SK-N-SH (cell line): Measurements from ENCODE around the gene PPP1R12C. TPM values are rescaled to one million over a fixed set of nuclear protein-coding genes. Genes with fewer than 3 reads are reported as not detected.

Experiments
- CTCF ChIA-PET: fragments of 300-600, 350-600 bp; formaldehyde crosslinking; extraction: SDS; loops from one replicate; lab custom pipeline; 2021; lab: Yijun Ruan, JAX
- POLR2A ChIA-PET: fragments of 350-600 bp; sonication (Branson Sonifier 250); formaldehyde crosslinking; extraction: SDS; loops from one replicate; lab custom pipeline; 2020; ENCODE audit warnings: antibody characterized with exemption, inconsistent platforms; lab: Yijun Ruan, JAX
- DNase-seq: peaks from one replicate; pipeline ENCODE4 v3.0.0; 2012
- H2AFZ ChIP-seq: fragments of 200-600 bp; sonication (generic); 2 replicates; pipeline ENCODE4 v1.8.1; 2016; ENCODE audit warnings: antibody characterized with exemption, mild to moderate bottlenecking, low read depth
- H3F3A ChIP-seq: fragments of 200-600 bp; sonication (generic); replicated peaks from 2 replicates; pipeline ENCODE3; 2016; ENCODE audit warnings: antibody characterized with exemption, mild to moderate bottlenecking; ENCODE audit not compliant: insufficient read depth
- H3K27ac ChIP-seq, 2 experiments: fragments of 200-500 bp in 1 of 2; fragments of 200-600 bp in 1 of 2; sonication (Bioruptor generic) in 1 of 2; sonication (generic), shearing (Covaris generic) in 1 of 2; 2 replicates each; pipeline versions ENCODE4 v1.5.1 to v1.6.1; 2014 to 2016; ENCODE audit warnings: low read depth in 2 of 2, inconsistent platforms in 1 of 2, low read length in 1 of 2, mild to moderate bottlenecking in 1 of 2, mixed read lengths in 1 of 2
- H3K27me3 ChIP-seq: fragments of 200-600 bp; sonication (generic), shearing (Covaris generic); 2 replicates; pipeline ENCODE4 v1.6.1; 2016; ENCODE audit warnings: mixed run types; ENCODE audit not compliant: insufficient read depth
- H3K36me3 ChIP-seq, 2 experiments: fragments of 200-500 bp in 1 of 2; fragments of 200-600 bp in 1 of 2; sonication (Bioruptor generic) in 1 of 2; sonication (generic) in 1 of 2; replicated peaks in 1 of 2; 2 replicates each; pipeline versions ENCODE3 to v1.5.1; 2014 to 2016; ENCODE audit warnings: low read length in 1 of 2, mild to moderate bottlenecking in 1 of 2; ENCODE audit not compliant: insufficient read depth in 2 of 2, control insufficient read depth in 1 of 2
- H3K4me1 ChIP-seq, 2 experiments: fragments of 200-500 bp in 1 of 2; fragments of 200-600 bp in 1 of 2; sonication (Bioruptor generic) in 1 of 2; sonication (generic), shearing (Covaris generic) in 1 of 2; 2 replicates each; pipeline versions ENCODE4 v1.5.1 to v1.6.1; 2014 to 2016; ENCODE audit warnings: low read depth in 1 of 2, low read length in 1 of 2, mixed run types in 1 of 2; ENCODE audit not compliant: insufficient read depth in 2 of 2, control insufficient read depth in 1 of 2
- H3K4me2 ChIP-seq: fragments of 200-600 bp; sonication (generic), shearing (Covaris generic); 2 replicates; pipeline ENCODE4 v1.6.1; 2017; ENCODE audit warnings: mixed run types
- H3K4me3 ChIP-seq, 2 experiments: fragments of 200-500 bp in 1 of 2; fragments of 200-600 bp in 1 of 2; sonication (Bioruptor generic) in 1 of 2; sonication (generic), shearing (Covaris generic) in 1 of 2; 2 replicates each; pipeline versions ENCODE4 v1.5.1 to v1.8.1; 2014 to 2016; ENCODE audit warnings: low read depth in 2 of 2, inconsistent platforms in 1 of 2, low read length in 1 of 2, mild to moderate bottlenecking in 1 of 2, mixed read lengths in 1 of 2, moderate library complexity in 1 of 2
- H3K79me2 ChIP-seq: fragments of 200-600 bp; sonication (generic); 2 replicates; pipeline ENCODE4 v1.8.1; 2017; ENCODE audit warnings: mild to moderate bottlenecking; ENCODE audit not compliant: insufficient read depth
- H3K9ac ChIP-seq: fragments of 200-600 bp; sonication (generic); 2 replicates; pipeline ENCODE4 v1.6.1; 2017; ENCODE audit warnings: mixed run types
- H3K9me2 ChIP-seq: fragments of 200-600 bp; sonication (generic); 2 replicates; pipeline ENCODE4 v1.6.1; 2017; ENCODE audit warnings: mixed run types
- H3K9me3 ChIP-seq: fragments of 200-600 bp; sonication (generic); 2 replicates; pipeline ENCODE4 v1.6.1; 2017; ENCODE audit warnings: mixed run types, mild to moderate bottlenecking, moderate library complexity
- H4K20me1 ChIP-seq: fragments of 200-600 bp; sonication (generic); 2 replicates; pipeline ENCODE4 v1.6.1; 2017; ENCODE audit warnings: mild to moderate bottlenecking, mixed run types; ENCODE audit not compliant: insufficient read depth
- EP300 ChIP-seq, 2 experiments: IDR thresholded peaks; 2 replicates each; pipeline versions ENCODE4 v1.4.0 to v1.6.1; 2012; ENCODE audit warnings: borderline replicate concordance in 1 of 2, low read depth in 1 of 2, low read length in 1 of 2
- EZH2phosphoT487 ChIP-seq: fragments of 200-600 bp; sonication (generic); IDR thresholded peaks from 2 replicates; pipeline ENCODE4 v1.6.1; 2017; ENCODE audit warnings: low read depth, mixed run types, mild to moderate bottlenecking, antibody characterized with exemption, moderate library complexity, borderline replicate concordance
- MEF2A ChIP-seq: IDR thresholded peaks from 2 replicates; pipeline ENCODE4 v1.4.0; 2012; ENCODE audit warnings: low read depth, borderline replicate concordance
- MXI1 ChIP-seq: IDR thresholded peaks from 2 replicates; pipeline ENCODE4 v1.6.1; 2012; ENCODE audit warnings: mild to moderate bottlenecking, low read depth, low read length, improper control_type of control experiment
- NFIC ChIP-seq: IDR thresholded peaks from 2 replicates; pipeline ENCODE4 v1.4.0; 2012; ENCODE audit warnings: borderline replicate concordance
- NRF1 ChIP-seq: IDR thresholded peaks from 2 replicates; pipeline ENCODE4 v1.6.1; 2012; ENCODE audit warnings: low read depth, mild to moderate bottlenecking, low read length
- RAD21 ChIP-seq: IDR thresholded peaks from 2 replicates; pipeline ENCODE4 v1.6.1; 2012; ENCODE audit warnings: mild to moderate bottlenecking, low read length
- SIN3A ChIP-seq: IDR thresholded peaks from 2 replicates; pipeline ENCODE4 v1.6.1; 2012; ENCODE audit warnings: low read depth, mild to moderate bottlenecking, low read length, moderate library complexity, borderline replicate concordance
- TAF1 ChIP-seq: IDR thresholded peaks from 2 replicates; pipeline ENCODE4 v1.6.1; 2012; ENCODE audit warnings: low read depth, mild to moderate bottlenecking, low read length, moderate library complexity, borderline replicate concordance
- TCF12 ChIP-seq: IDR thresholded peaks from 2 replicates; pipeline ENCODE4 v1.4.0; 2012
- TEAD4 ChIP-seq: IDR thresholded peaks from 2 replicates; pipeline ENCODE4 v1.4.0; 2012; ENCODE audit warnings: mild to moderate bottlenecking, borderline replicate concordance; ENCODE audit not compliant: insufficient read depth
- WGBS: methylation state at CpG from one replicate; pipeline ENCODE4 v1.1.6; 2017; ENCODE audit warnings: low lambda C conversion rate; 5-methylcytosine and 5-hydroxymethylcytosine counted together
- polyA plus RNA-seq, 3 experiments: library from polyadenylated mRNA; depleted of rRNA; stranded (reverse); fragments of >200 nt; gene quantifications; 2 replicates each; pipeline ENCODE4 v1.2.3, GENCODE V29; 2012
- TF ChIP-seq, protein P1 (sequence below): fragments of 150-350 bp; IDR thresholded peaks from 2 replicates; pipeline ENCODE4 v1.6.1; 2016; ENCODE audit warnings: mild to moderate bottlenecking, low read depth, low read length
- TF ChIP-seq, protein P2 (sequence below): fragments of 200-600 bp; sonication (generic); IDR thresholded peaks from 2 replicates; pipeline ENCODE4 v1.6.1; 2017; ENCODE audit warnings: antibody characterized with exemption, mild to moderate bottlenecking, moderate library complexity
- TF ChIP-seq, protein P3 (sequence below): IDR thresholded peaks from 2 replicates; pipeline ENCODE4 v1.4.0; 2012; ENCODE audit warnings: low read depth, borderline replicate concordance

Gene PPP1R12C
- polyA plus RNA-seq, 1 of the 3 experiments (the other 2 are of a cell fraction): 83.9 TPM

DNA sequence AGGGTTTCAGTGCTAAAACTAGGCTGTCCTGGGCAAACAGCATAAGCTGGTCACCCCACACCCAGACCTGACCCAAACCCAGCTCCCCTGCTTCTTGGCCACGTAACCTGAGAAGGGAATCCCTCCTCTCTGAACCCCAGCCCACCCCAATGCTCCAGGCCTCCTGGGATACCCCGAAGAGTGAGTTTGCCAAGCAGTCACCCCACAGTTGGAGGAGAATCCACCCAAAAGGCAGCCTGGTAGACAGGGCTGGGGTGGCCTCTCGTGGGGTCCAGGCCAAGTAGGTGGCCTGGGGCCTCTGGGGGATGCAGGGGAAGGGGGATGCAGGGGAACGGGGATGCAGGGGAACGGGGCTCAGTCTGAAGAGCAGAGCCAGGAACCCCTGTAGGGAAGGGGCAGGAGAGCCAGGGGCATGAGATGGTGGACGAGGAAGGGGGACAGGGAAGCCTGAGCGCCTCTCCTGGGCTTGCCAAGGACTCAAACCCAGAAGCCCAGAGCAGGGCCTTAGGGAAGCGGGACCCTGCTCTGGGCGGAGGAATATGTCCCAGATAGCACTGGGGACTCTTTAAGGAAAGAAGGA is 2.8 kb downstream of the PPP1R12C start:
- H3K9me3 ChIP-seq: no peaks in the 10 kb centered on the region
- H4K20me1 ChIP-seq: peaks cover 52% of the 10 kb centered on the region
- 99% methylated on average over 9 of the region's 9 CpGs for WGBS
- CTCF ChIA-PET: interaction anchor here (6.2 kb wide), 1 partner anchor 26 kb away, joined by 38 read pairs; no protein-coding TSS in a partner anchor
- peaks cover 0 to 10% of the 10 kb centered on the region in 2 experiments for H3K36me3 ChIP-seq
- H3K4me1 ChIP-seq: peaks cover 9 to 27% of the 10 kb centered on the region in 2 experiments; a peak in 3 of 4 replicates
- H3K79me2 ChIP-seq: peaks cover 63% of the 10 kb centered on the region
- H3K9ac ChIP-seq: no peak overlapping the region
- H3F3A ChIP-seq: peaks cover 5% of the 10 kb centered on the region
- TF ChIP-seq EZH2phosphoT487 (no peak), NRF1 (no peak), SIN3A (no peak), TEAD4 (no peak), EP300 (IDR thresholded peaks at IDR 0.05; ENCODE audit: borderline replicate concordance in 1 of 2, low read depth in 1 of 2, low read length in 1 of 2) (no peak), TCF12 (no peak), NFIC (no peak), MXI1 (no peak), RAD21 (no peak), TAF1 (no peak), MEF2A (no peak)
- TF ChIP-seq, protein P1, sequence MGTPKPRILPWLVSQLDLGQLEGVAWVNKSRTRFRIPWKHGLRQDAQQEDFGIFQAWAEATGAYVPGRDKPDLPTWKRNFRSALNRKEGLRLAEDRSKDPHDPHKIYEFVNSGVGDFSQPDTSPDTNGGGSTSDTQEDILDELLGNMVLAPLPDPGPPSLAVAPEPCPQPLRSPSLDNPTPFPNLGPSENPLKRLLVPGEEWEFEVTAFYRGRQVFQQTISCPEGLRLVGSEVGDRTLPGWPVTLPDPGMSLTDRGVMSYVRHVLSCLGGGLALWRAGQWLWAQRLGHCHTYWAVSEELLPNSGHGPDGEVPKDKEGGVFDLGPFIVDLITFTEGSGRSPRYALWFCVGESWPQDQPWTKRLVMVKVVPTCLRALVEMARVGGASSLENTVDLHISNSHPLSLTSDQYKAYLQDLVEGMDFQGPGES: no peak
- TF ChIP-seq, protein P2, sequence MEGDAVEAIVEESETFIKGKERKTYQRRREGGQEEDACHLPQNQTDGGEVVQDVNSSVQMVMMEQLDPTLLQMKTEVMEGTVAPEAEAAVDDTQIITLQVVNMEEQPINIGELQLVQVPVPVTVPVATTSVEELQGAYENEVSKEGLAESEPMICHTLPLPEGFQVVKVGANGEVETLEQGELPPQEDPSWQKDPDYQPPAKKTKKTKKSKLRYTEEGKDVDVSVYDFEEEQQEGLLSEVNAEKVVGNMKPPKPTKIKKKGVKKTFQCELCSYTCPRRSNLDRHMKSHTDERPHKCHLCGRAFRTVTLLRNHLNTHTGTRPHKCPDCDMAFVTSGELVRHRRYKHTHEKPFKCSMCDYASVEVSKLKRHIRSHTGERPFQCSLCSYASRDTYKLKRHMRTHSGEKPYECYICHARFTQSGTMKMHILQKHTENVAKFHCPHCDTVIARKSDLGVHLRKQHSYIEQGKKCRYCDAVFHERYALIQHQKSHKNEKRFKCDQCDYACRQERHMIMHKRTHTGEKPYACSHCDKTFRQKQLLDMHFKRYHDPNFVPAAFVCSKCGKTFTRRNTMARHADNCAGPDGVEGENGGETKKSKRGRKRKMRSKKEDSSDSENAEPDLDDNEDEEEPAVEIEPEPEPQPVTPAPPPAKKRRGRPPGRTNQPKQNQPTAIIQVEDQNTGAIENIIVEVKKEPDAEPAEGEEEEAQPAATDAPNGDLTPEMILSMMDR: no peak
- TF ChIP-seq, protein P3, sequence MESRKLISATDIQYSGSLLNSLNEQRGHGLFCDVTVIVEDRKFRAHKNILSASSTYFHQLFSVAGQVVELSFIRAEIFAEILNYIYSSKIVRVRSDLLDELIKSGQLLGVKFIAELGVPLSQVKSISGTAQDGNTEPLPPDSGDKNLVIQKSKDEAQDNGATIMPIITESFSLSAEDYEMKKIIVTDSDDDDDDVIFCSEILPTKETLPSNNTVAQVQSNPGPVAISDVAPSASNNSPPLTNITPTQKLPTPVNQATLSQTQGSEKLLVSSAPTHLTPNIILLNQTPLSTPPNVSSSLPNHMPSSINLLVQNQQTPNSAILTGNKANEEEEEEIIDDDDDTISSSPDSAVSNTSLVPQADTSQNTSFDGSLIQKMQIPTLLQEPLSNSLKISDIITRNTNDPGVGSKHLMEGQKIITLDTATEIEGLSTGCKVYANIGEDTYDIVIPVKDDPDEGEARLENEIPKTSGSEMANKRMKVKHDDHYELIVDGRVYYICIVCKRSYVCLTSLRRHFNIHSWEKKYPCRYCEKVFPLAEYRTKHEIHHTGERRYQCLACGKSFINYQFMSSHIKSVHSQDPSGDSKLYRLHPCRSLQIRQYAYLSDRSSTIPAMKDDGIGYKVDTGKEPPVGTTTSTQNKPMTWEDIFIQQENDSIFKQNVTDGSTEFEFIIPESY: no peak
- no peak overlapping the region for H3K4me3 ChIP-seq
- H2AFZ ChIP-seq: no peak overlapping the region
- POLR2A ChIA-PET: no interaction called here
- peak overlapping the region in 1 of 2 experiments; percentile 66; a peak in 2 of 4 replicates for H3K27ac ChIP-seq
- H3K4me2 ChIP-seq: peak overlapping the region; percentile 96; the same call in 1 of the 2 replicates
- H3K9me2 ChIP-seq: no peaks in the 10 kb centered on the region
- H3K27me3 ChIP-seq: no peaks in the 10 kb centered on the region
- peak; percentile 14 for DNase-seq
